Sigmoid colon (tissue), 7 donors: Measurements from ENCODE around the gene CRADD. TPM values are rescaled to one million over a fixed set of nuclear protein-coding genes. Genes with fewer than 3 reads are reported as not detected.
A peak's percentile ranks its signal among the peaks of the same experiment; 100 is the strongest.

Experiments
- DNase-seq: peaks from one replicate; pipeline ENCODE4 v3.0.0-alpha.2; 2019
- H3K27ac ChIP-seq, 4 donors: fragments of 200-600 bp; sonication (generic); one replicate each; pipeline ENCODE4 v1.5.1; 2016 to 2019; ENCODE audit warnings: mild to moderate bottlenecking in 1 of 4
- H3K27me3 ChIP-seq, 3 donors: fragments of 200-600 bp; sonication (generic); one replicate each; pipeline ENCODE4 v1.5.1; 2019; ENCODE audit warnings: mild to moderate bottlenecking in 1 of 3
- H3K36me3 ChIP-seq, 4 donors: fragments of 200-600 bp; sonication (generic); one replicate each; pipeline ENCODE4 v1.5.1; 2016 to 2019
- H3K4me1 ChIP-seq, 4 donors: fragments of 200-600 bp; sonication (generic); one replicate each; pipeline ENCODE4 v1.5.1; 2017 to 2019
- H3K4me3 ChIP-seq, 4 donors: fragments of 200-600 bp; sonication (generic); one replicate each; pipeline ENCODE4 v1.5.1; 2017 to 2019; ENCODE audit warnings: mild to moderate bottlenecking in 2 of 4, moderate library complexity in 1 of 4
- H3K9me3 ChIP-seq, 4 donors: fragments of 200-600 bp in 3 of 4; sonication (generic) in 3 of 4; one replicate each; pipeline versions ENCODE4 v1.5.1 to v1.6.1; 2013 to 2019
- EP300 ChIP-seq, 4 donors: sonication (generic); formaldehyde crosslinking; IDR thresholded peaks; one replicate each; pipeline ENCODE4 v1.6.1; 2017; ENCODE audit warnings: antibody characterized with exemption in 4 of 4
- POLR2A ChIP-seq, 2 donors: fragments of 450-650 bp; IDR thresholded peaks; one replicate each; pipeline ENCODE4 v1.6.1; 2016; ENCODE audit warnings: antibody characterized with exemption in 2 of 2, mild to moderate bottlenecking in 2 of 2, moderate library complexity in 2 of 2
- POLR2AphosphoS5 ChIP-seq, 4 donors: sonication (generic); formaldehyde crosslinking; IDR thresholded peaks; one replicate each; pipeline ENCODE4 v1.6.1; 2017; ENCODE audit warnings: antibody characterized with exemption in 4 of 4
- WGBS, 2 donors: extraction: QIAGEN DNeasy Blood & Tissue Kit; methylation state at CpG; one replicate each; pipeline ENCODE4 v1.1.7; 2013; 5-methylcytosine and 5-hydroxymethylcytosine counted together
- intact Hi-C: fragments of 100-400 bp; cut with DNase I; formaldehyde crosslinking; loops from one replicate; pipeline ENCODE4 v1.15.1; 2023
- polyA plus RNA-seq, 3 donors: library from polyadenylated mRNA; stranded (reverse); fragments of 200-250 nt; gene quantifications; one replicate each; pipeline ENCODE4 v1.2.3, GENCODE V29; 2013
- total RNA-seq, 4 donors: library from RNA; depleted of rRNA; stranded (reverse); fragments of >200 nt; gene quantifications; one replicate each; pipeline ENCODE4 v1.1.0, GENCODE V29; 2016
- TF ChIP-seq, protein P1 (sequence below), 4 experiments: fragments of 450-650 bp in 3 of 4; fragments of 200-600 bp in 1 of 4; IDR thresholded peaks; one replicate each; pipeline ENCODE4 v1.5.1; 2016 to 2019; ENCODE audit warnings: antibody characterized with exemption in 4 of 4, mild to moderate bottlenecking in 3 of 4, moderate library complexity in 2 of 4
- donor health status: healthy with polysubstance abuse.
- donor health status: Bipolar disorder and iron deficiency.
- donor health status: healthy.

The CRADD gene
- total and polyA plus RNA-seq, 7 donors: 14.1 to 98.9 (median 43.7) TPM

DNA sequence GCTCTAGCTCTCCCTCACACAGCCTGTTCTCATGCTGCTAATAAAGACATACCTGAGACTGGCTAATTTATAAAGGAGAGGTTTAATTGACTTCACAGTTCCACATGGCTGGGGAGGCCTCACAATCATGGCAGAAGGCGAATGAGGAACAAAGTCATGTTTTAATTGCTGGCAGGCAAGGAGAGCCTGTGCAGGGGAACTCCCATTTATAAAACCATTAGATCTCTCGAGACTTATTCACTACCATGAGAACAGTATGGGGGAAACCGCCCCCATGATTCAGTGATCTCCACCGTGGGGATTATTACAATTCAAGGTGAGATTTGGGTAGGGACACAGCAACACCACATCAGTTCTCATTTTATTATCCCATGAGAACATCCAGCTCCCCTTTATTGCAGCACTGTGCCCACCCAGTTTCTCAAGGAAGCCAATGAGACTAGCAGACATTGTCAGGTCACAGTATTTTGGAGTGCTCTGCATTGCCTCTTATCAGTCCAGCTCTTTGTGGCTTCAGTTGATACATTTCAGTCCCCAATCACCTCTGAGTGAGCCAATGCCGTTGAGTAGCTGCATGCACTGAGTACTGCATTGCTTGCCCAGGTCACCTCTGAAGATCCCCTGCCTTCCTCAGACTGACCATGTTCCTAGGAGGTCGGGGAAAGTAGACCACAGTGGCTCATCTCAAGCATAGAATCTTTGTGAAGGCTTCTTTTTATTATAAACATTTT, 131.2 kb downstream of the CRADD start:
- Histone ChIP-seq H3K4me3 (no peak overlapping the region), H3K27ac (peak overlapping the region; percentile 85 to 91 (median 90)), H3K9me3 (no peaks in the 10 kb centered on the region), H3K36me3 (no peaks in the 10 kb centered on the region), H3K4me1 (peaks cover 0 to 88% (median 66%) of the 10 kb centered on the region in 4 donors), H3K27me3 (no peaks in the 10 kb centered on the region)
- 85 to 86% methylated on average over 6 of the region's 6 CpGs for WGBS, 2 donors
- no peak for TF ChIP-seq POLR2AphosphoS5 (IDR thresholded peaks at IDR 0.05)
- TF ChIP-seq POLR2A (IDR thresholded peaks at IDR 0.05): no peak
- no peak for TF ChIP-seq EP300 (IDR thresholded peaks at IDR 0.05)
- TF ChIP-seq, protein P1, sequence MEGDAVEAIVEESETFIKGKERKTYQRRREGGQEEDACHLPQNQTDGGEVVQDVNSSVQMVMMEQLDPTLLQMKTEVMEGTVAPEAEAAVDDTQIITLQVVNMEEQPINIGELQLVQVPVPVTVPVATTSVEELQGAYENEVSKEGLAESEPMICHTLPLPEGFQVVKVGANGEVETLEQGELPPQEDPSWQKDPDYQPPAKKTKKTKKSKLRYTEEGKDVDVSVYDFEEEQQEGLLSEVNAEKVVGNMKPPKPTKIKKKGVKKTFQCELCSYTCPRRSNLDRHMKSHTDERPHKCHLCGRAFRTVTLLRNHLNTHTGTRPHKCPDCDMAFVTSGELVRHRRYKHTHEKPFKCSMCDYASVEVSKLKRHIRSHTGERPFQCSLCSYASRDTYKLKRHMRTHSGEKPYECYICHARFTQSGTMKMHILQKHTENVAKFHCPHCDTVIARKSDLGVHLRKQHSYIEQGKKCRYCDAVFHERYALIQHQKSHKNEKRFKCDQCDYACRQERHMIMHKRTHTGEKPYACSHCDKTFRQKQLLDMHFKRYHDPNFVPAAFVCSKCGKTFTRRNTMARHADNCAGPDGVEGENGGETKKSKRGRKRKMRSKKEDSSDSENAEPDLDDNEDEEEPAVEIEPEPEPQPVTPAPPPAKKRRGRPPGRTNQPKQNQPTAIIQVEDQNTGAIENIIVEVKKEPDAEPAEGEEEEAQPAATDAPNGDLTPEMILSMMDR (IDR thresholded peaks at IDR 0.05): no peak
- intact Hi-C loops: no loop called here
- no peak for DNase-seq

DNA sequence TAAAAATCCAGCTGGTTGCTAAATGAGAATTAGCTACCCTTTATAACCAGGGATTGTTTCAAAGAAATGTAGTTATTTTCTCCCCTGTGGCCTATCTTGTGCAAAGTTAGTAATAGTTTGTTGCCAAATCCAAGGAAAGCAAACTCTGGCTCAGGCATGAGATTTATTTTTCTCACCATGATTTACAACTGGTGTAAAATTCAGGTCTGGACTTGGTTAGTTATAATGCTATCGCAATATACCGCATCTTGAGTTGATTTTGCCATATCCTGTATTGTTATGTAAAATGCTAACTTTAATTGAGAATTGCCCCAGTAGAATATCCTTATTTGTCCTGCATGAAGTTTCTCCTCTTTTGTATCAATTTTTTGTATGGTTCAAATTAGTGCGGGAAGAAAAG, 135.5 kb downstream of the CRADD start:
- intact Hi-C loops: loop anchor here (5.0 to 10.0 kb wide), 2 partner anchors 70 to 138 kb away; partner anchors contain the start of gene CRADD

DNA sequence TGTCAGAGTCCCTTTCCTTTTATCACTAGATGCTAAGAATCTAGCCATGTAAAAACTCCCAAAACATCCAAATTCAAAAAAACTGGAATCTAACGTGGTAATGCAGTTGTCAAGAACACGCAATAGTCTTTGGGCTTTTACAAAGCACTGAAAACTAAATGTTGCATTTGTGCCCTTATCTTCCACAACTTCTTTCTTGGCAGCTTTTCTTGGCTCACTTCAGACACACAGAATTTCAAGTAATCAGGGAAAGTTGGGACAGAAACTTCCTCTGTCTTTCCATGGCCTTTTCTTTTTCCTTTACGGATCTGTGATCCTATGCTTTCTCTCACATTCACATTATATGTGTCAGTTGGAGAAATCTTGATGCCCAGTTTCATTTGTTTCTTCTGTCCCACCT, 136.0 kb downstream of the CRADD start:
- Histone ChIP-seq H3K4me1 (peaks cover 0 to 78% (median 68%) of the 10 kb centered on the region in 4 donors), H3K9me3 (no peaks in the 10 kb centered on the region), H3K27ac (peak overlapping the region; percentile 85 to 91 (median 90)), H3K4me3 (no peak overlapping the region), H3K36me3 (no peaks in the 10 kb centered on the region), H3K27me3 (no peaks in the 10 kb centered on the region)
- intact Hi-C loops: loop anchor here (5.0 to 10.0 kb wide), 2 partner anchors 71 to 138 kb away; partner anchors contain the start of gene CRADD
- no peak for DNase-seq
- TF ChIP-seq EP300 (IDR thresholded peaks at IDR 0.05) (no peak), POLR2AphosphoS5 (IDR thresholded peaks at IDR 0.05) (peak in 3 of 4 donors; percentile 28 to 41 (median 40))
- TF ChIP-seq, protein P1 (IDR thresholded peaks at IDR 0.05): no peak
- WGBS, 2 donors: 75 to 85% methylated on average over 3 of the region's 3 CpGs

More for the DNA sequence above, 135.5 kb downstream of the CRADD start:
- 91 to 97% methylated on average over 3 of the region's 3 CpGs for WGBS, 2 donors
- peak overlapping the region; percentile 85 to 91 (median 90) for H3K27ac ChIP-seq
- H3K27me3 ChIP-seq: no peaks in the 10 kb centered on the region
- peaks cover 0 to 77% (median 65%) of the 10 kb centered on the region in 4 donors for H3K4me1 ChIP-seq
- H3K36me3 ChIP-seq: no peaks in the 10 kb centered on the region
- no peak overlapping the region for H3K4me3 ChIP-seq
- TF ChIP-seq POLR2A (IDR thresholded peaks at IDR 0.05): no peak
- TF ChIP-seq, protein P1 (IDR thresholded peaks at IDR 0.05): no peak
- TF ChIP-seq POLR2AphosphoS5 (IDR thresholded peaks at IDR 0.05): peak in 2 of 4 donors; percentile 7 to 24
- TF ChIP-seq EP300 (IDR thresholded peaks at IDR 0.05): peak in 1 of 4 donors; percentile 16
- H3K9me3 ChIP-seq: no peaks in the 10 kb centered on the region
- DNase-seq: no peak

DNA sequence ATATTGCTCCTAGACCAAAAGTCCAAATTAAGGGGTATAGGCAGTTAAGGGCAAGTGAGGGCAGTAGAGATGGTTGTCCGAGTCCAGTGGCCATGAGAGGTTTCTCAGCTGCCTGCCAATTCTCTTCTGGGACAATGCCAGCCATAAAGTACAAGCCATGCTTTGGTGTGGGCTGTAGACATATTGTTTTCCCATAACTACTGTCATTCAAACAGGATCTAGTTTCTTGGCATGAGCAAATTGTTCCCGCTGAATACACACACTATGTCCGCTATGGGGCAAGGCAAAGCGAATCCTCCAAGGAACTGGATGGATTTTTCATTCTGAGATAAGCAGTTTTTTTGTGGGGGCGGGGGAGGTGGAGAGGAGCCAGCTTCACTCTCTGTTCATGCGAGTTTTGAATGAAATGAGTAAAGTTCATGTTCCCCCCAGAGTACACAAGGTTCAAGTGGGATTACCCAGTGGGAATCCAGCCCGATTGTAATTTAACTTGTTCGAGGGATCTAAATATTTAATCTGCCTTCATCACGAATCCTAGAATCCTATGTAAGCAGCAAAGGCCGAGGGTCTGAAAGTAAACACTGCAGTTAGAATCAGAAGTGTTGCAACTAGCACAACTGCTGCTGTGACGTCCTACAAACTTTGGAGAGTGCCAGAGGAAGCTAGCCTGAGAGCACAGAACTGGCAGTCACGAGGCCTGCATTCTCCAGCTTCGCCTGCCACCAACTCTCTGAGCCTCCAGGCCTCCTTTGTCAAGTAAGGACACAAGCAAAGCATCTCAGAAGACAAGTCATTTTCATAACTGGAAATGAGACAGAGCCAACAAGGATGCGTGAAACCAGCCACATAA, 137.0 kb downstream of the CRADD start:
- intact Hi-C loops: loop anchor here (1.0 to 10.0 kb wide), 4 partner anchors 30 to 243 kb away; partner anchors contain the start of gene CRADD
- Histone ChIP-seq H3K27ac (peak overlapping the region; percentile 85 to 91 (median 90)), H3K4me1 (peaks cover 0 to 78% (median 67%) of the 10 kb centered on the region in 4 donors), H3K36me3 (no peaks in the 10 kb centered on the region), H3K4me3 (no peak overlapping the region), H3K9me3 (no peaks in the 10 kb centered on the region), H3K27me3 (no peaks in the 10 kb centered on the region)
- DNase-seq: peak; percentile 97
- WGBS, 2 donors: 76 to 86% methylated on average over 14 of the region's 14 CpGs
- TF ChIP-seq EP300 (IDR thresholded peaks at IDR 0.05): peak; percentile 71 to 95 (median 88)
- peak; percentile 79 to 90 (median 86) for TF ChIP-seq POLR2AphosphoS5 (IDR thresholded peaks at IDR 0.05)
- TF ChIP-seq POLR2A (IDR thresholded peaks at IDR 0.05): no peak
- TF ChIP-seq, protein P1 (IDR thresholded peaks at IDR 0.05): no peak
